GM10266 (cell line): ENCODE measurements around the gene ETNK2.

ENCODE experiments used
- DNase-seq: peaks from one replicate; pipeline ENCODE4 v3.0.0; 2012; ENCODE audit errors: extremely low spot score
- TF ChIP-seq, protein P1 (sequence below): IDR thresholded peaks from 2 replicates; pipeline ENCODE4 v1.5.1; 2012; ENCODE audit warnings: mild to moderate bottlenecking, low read depth; ENCODE audit not compliant: control insufficient read depth, insufficient read depth; ENCODE audit errors: missing control alignments

The ETNK2 gene

DNA sequence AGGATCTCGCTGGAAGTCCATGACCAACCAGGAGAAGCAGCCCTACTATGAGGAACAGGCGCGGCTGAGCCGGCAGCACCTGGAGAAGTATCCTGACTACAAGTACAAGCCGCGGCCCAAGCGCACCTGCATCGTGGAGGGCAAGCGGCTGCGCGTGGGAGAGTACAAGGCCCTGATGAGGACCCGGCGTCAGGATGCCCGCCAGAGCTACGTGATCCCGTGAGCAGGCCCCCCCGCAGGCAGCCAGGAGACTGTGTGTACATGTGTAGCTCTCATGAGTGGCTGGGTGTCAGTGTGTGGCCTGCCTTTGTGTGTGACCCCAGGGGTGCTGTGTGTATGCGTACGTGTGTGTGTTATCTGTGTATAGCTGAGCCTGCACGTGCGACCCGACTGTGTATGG is 27.2 kb downstream of the ETNK2 start:
- TF ChIP-seq, protein P1, sequence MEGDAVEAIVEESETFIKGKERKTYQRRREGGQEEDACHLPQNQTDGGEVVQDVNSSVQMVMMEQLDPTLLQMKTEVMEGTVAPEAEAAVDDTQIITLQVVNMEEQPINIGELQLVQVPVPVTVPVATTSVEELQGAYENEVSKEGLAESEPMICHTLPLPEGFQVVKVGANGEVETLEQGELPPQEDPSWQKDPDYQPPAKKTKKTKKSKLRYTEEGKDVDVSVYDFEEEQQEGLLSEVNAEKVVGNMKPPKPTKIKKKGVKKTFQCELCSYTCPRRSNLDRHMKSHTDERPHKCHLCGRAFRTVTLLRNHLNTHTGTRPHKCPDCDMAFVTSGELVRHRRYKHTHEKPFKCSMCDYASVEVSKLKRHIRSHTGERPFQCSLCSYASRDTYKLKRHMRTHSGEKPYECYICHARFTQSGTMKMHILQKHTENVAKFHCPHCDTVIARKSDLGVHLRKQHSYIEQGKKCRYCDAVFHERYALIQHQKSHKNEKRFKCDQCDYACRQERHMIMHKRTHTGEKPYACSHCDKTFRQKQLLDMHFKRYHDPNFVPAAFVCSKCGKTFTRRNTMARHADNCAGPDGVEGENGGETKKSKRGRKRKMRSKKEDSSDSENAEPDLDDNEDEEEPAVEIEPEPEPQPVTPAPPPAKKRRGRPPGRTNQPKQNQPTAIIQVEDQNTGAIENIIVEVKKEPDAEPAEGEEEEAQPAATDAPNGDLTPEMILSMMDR: no peak
- no peak for DNase-seq

DNA sequence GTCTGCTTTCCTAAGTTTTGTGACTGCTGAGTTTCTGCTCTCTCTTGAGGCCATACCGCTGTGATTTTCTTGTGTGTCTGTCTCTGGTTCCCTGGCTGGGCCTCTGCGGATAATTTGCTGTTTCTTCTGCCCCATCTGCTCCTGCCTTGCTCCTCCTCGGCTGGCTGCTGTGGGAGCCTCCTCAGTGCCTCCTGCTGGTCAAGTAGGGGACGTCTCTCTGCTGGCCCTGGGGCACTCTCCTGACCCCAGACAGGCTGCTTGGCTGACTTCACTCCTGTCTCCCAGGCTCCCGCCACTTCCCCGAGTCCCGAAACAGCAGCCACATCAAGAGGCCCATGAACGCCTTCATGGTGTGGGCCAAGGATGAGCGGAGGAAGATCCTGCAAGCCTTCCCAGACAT is 28.5 kb downstream of the ETNK2 start:
- TF ChIP-seq, protein P1: no peak
- DNase-seq: no peak

- TF ChIP-seq, protein P1: no peak
- no peak for DNase-seq
Measured at GRCh38 chr1:204121840-204122555, 29.8 kb downstream of the ETNK2 start.

DNA sequence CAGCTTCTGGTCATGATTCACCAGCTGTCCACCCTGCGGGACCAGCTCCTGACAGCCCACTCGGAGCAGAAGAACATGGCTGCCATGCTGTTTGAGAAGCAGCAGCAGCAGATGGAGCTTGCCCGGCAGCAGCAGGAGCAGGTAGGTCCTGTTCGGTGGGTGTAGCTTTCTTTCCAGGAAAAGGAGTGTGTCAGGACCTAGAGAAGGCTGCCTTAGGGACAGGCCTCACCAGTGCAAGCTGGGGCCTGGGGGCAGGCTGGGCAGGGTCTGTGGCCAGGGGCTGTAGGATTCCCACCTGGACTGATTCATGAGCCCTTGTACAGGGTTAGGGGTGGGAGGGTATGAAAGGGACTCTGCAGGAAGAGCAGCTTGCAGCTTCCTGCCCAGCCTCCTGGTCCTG is 35.3 kb downstream of the ETNK2 start:
- no peak for DNase-seq
- TF ChIP-seq, protein P1: no peak

GRCh38 chr1:204115116-204115515 is 36.7 kb downstream of the ETNK2 start:
- DNase-seq: no peak
- TF ChIP-seq, protein P1: no peak

GRCh38 chr1:204114606-204115005 is 37.2 kb downstream of the ETNK2 start:
- TF ChIP-seq, protein P1: no peak
- DNase-seq: no peak

DNA sequence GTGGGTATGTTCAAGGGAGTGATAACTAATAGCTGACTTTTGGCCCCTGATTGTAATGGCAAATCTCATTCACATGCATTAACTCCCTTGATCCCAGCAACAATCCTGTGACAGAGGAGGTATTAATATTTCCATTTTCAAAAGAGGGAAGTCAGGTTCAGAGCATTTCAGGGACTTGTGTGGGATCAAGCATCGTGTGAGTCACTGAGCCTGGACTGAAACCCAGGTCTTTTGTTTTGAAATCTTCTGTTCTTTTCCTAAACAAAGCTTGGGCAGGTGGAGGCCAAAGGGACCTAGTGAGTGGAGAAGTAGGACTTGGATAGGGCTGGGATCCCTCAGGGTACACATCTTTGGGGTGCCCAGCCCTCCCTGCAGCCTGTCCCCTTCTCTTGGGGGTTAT is 37.9 kb downstream of the ETNK2 start:
- DNase-seq: no peak
- TF ChIP-seq, protein P1: no peak
